PC-3 (cell line): ENCODE data around the gene SSBP2.

Experiments
- CTCF ChIP-seq: fragments of 300-600 bp; sonication (generic); conservative IDR thresholded peaks from 2 replicates; pipeline ENCODE4 v1.5.1; 2017; ENCODE audit warnings: antibody characterized with exemption, low read depth, mild to moderate bottlenecking, low read length
- EZH2 ChIP-seq: fragments of 300-600 bp; sonication (generic); IDR thresholded peaks from one replicate; pipeline ENCODE4 v1.6.1; 2017; ENCODE audit warnings: antibody characterized with exemption, mild to moderate bottlenecking, low read length; ENCODE audit not compliant: unreplicated experiment
- EZH2phosphoT487 ChIP-seq: fragments of 300-600 bp; sonication (generic); IDR thresholded peaks from 2 replicates; pipeline ENCODE4 v1.6.1; 2018; ENCODE audit warnings: mild to moderate bottlenecking, antibody characterized with exemption, low read length, borderline replicate concordance

- no peak for TF ChIP-seq CTCF
- TF ChIP-seq EZH2phosphoT487 = no peak
- TF ChIP-seq EZH2 = no peak
These were observed 149.0 kb downstream of the SSBP2 start for GRCh38 chr5:81601919-81602318.
